KMS-11 (cell line): ENCODE measurements around the gene SMG5.
"Not testable (repeated sequence)": the region's sequence is repeated elsewhere in the genome, so short reads cannot be mapped to it uniquely, and the experiment has no call there.

ENCODE experiments used
- H2AFZ ChIP-seq: fragments of 200-600 bp; sonication (generic); 2 replicates; pipeline ENCODE4 v1.6.1; 2016; ENCODE audit warnings: antibody characterized with exemption, mixed run types, low read depth
- H3K27ac ChIP-seq: fragments of 200-600 bp; sonication (generic); 2 replicates; pipeline ENCODE4 v1.6.1; 2016; ENCODE audit warnings: mild to moderate bottlenecking, mixed run types
- H3K27me3 ChIP-seq: fragments of 200-600 bp; sonication (generic); 2 replicates; pipeline ENCODE4 v1.6.1; 2017; ENCODE audit warnings: mild to moderate bottlenecking, low read depth, mixed run types, moderate library complexity; ENCODE audit not compliant: insufficient read depth
- H3K36me3 ChIP-seq: fragments of 200-600 bp; sonication (generic); 2 replicates; pipeline ENCODE4 v1.6.1; 2017; ENCODE audit warnings: mild to moderate bottlenecking, mixed run types; ENCODE audit not compliant: insufficient read depth
- H3K4me1 ChIP-seq: fragments of 200-600 bp; sonication (generic); 2 replicates; pipeline ENCODE4 v1.6.1; 2016; ENCODE audit warnings: mild to moderate bottlenecking, low read depth, mixed run types; ENCODE audit not compliant: poor library complexity, severe bottlenecking
- H3K4me2 ChIP-seq: fragments of 200-600 bp; sonication (generic); 2 replicates; pipeline ENCODE4 v1.7.0; 2016; ENCODE audit warnings: mild to moderate bottlenecking, mixed run types
- H3K4me3 ChIP-seq: fragments of 200-600 bp; sonication (generic); IDR thresholded peaks from 2 replicates; pipeline ENCODE4 v1.6.1; 2017; ENCODE audit warnings: low read depth, low read length, mixed read lengths; ENCODE audit not compliant: insufficient read depth
- H3K79me2 ChIP-seq: fragments of 200-600 bp; sonication (generic); 2 replicates; pipeline ENCODE4 v1.6.1; 2016; ENCODE audit warnings: low read depth, mixed run types; ENCODE audit not compliant: insufficient read depth
- H3K9ac ChIP-seq: fragments of 200-600 bp; sonication (generic); 2 replicates; pipeline ENCODE4 v1.6.1; 2016; ENCODE audit warnings: mild to moderate bottlenecking, mixed run types
- H4K20me1 ChIP-seq: fragments of 200-600 bp; sonication (generic); 2 replicates; pipeline ENCODE4 v1.6.1; 2016; ENCODE audit warnings: mild to moderate bottlenecking, mixed run types; ENCODE audit not compliant: insufficient read depth
- CTCF ChIP-seq: fragments of 200-600 bp; sonication (generic); conservative IDR thresholded peaks from 2 replicates; pipeline ENCODE4 v1.6.1; 2017; ENCODE audit warnings: low read depth, mild to moderate bottlenecking, antibody characterized with exemption, low read length, moderate library complexity, mixed read lengths

The SMG5 gene

GRCh38 chr1:156225677-156226014 is 57.0 kb downstream of the SMG5 start:
- no peaks in the 10 kb centered on the region for H3K36me3 ChIP-seq
- no peak overlapping the region for H3K4me3 ChIP-seq
- peak overlapping the region; percentile 0; the same call in 1 of the 2 replicates for H3K9ac ChIP-seq
- peaks cover 100% of the 10 kb centered on the region for H3K4me1 ChIP-seq
- peak overlapping the region; percentile 50 for H3K4me2 ChIP-seq
- no peaks in the 10 kb centered on the region for H3K27me3 ChIP-seq
- H3K79me2 ChIP-seq, result no peaks in the 10 kb centered on the region
- peak; percentile 80 for TF ChIP-seq CTCF
- peak overlapping the region; percentile 49 for H3K27ac ChIP-seq
- H4K20me1 ChIP-seq, result no peaks in the 10 kb centered on the region
- no peak overlapping the region for H2AFZ ChIP-seq

- peaks cover 17% of the 10 kb centered on the region; the same call in 1 of the 2 replicates for H3K79me2 ChIP-seq
- no peak overlapping the region for H2AFZ ChIP-seq
- no peak overlapping the region; the same call in 1 of the 2 replicates for H3K4me2 ChIP-seq
- no peaks in the 10 kb centered on the region for H3K36me3 ChIP-seq
- TF ChIP-seq CTCF, result no peak
- H3K27me3 ChIP-seq, result no peaks in the 10 kb centered on the region
- peaks cover 81% of the 10 kb centered on the region for H3K4me1 ChIP-seq
- H3K27ac ChIP-seq, result no peak overlapping the region
- no peak overlapping the region for H3K9ac ChIP-seq
- H3K4me3 ChIP-seq, result no peak overlapping the region
- no peaks in the 10 kb centered on the region for H4K20me1 ChIP-seq
Observed at GRCh38 chr1:156221986-156222692, 60.5 kb downstream of the SMG5 start.

- no peaks in the 10 kb centered on the region for H3K27me3 ChIP-seq
- H2AFZ ChIP-seq, result no peak overlapping the region
- H3K4me2 ChIP-seq, result no peak overlapping the region
- peaks cover 63% of the 10 kb centered on the region for H3K4me1 ChIP-seq
- H4K20me1 ChIP-seq, result no peaks in the 10 kb centered on the region
- H3K79me2 ChIP-seq, result peaks cover 25% of the 10 kb centered on the region; the same call in 1 of the 2 replicates
- no peaks in the 10 kb centered on the region for H3K36me3 ChIP-seq
- H3K4me3 ChIP-seq, result no peak overlapping the region
- H3K27ac ChIP-seq, result no peak overlapping the region
- H3K9ac ChIP-seq, result no peak overlapping the region
- no peak for TF ChIP-seq CTCF
Observed at GRCh38 chr1:156220226-156220625, 62.4 kb downstream of the SMG5 start.

GRCh38 chr1:156217871-156218270 is 64.8 kb downstream of the SMG5 start:
- Histone ChIP-seq H3K4me2 (peak overlapping the region; percentile 7; the same call in 1 of the 2 replicates), H3K27me3 (no peaks in the 10 kb centered on the region), H3K4me1 (peaks cover 50% of the 10 kb centered on the region), H3K4me3 (no peak overlapping the region), H2AFZ (no peak overlapping the region), H3K9ac (no peak overlapping the region), H3K27ac (peak overlapping the region; percentile 4; the same call in 1 of the 2 replicates), H4K20me1 (no peaks in the 10 kb centered on the region), H3K36me3 (no peaks in the 10 kb centered on the region), H3K79me2 (peaks cover 37% of the 10 kb centered on the region; the same call in 1 of the 2 replicates)
- TF ChIP-seq CTCF, result no peak

GRCh38 chr1:156216361-156217086 is 66.1 kb downstream of the SMG5 start:
- H3K36me3 ChIP-seq, H3K9ac ChIP-seq, H4K20me1 ChIP-seq, H3K4me2 ChIP-seq, H3K4me3 ChIP-seq, H3K27ac ChIP-seq, H3K27me3 ChIP-seq, H2AFZ ChIP-seq: not testable (repeated sequence)
- peaks cover 44% of the 10 kb centered on the region for H3K4me1 ChIP-seq
- peaks cover 37% of the 10 kb centered on the region; the same call in 1 of the 2 replicates for H3K79me2 ChIP-seq
